Colonic mucosa (tissue), 4 donors: Measurements from ENCODE around the gene B4GAT1. TPM values are rescaled to one million over a fixed set of nuclear protein-coding genes. Genes with fewer than 3 reads are reported as not detected.

ENCODE experiments used
- DNase-seq: peaks from one replicate; pipeline ENCODE4 v3.0.0-alpha.2; 2020
- H3K27ac ChIP-seq: fragments of 200-600 bp; one replicate; pipeline ENCODE4 v1.8.0; 2021
- H3K27me3 ChIP-seq: fragments of 200-600 bp; one replicate; pipeline ENCODE4 v1.8.0; 2021
- H3K36me3 ChIP-seq: fragments of 200-600 bp; one replicate; pipeline ENCODE4 v1.8.0; 2021
- H3K4me1 ChIP-seq: fragments of 200-600 bp; one replicate; pipeline ENCODE4 v1.8.0; 2021; ENCODE audit warnings: mild to moderate bottlenecking
- H3K4me3 ChIP-seq: fragments of 200-600 bp; one replicate; pipeline ENCODE4 v1.8.0; 2021
- H3K9ac ChIP-seq, 2 donors: one replicate each; pipeline ENCODE4 v1.7.0; 2013; ENCODE audit warnings: control low read depth in 2 of 2, low read depth in 2 of 2, low read length in 2 of 2
- H3K9me3 ChIP-seq: fragments of 200-600 bp; one replicate; pipeline ENCODE4 v1.8.0; 2021
- CTCF ChIP-seq: fragments of 200-600 bp; IDR thresholded peaks from one replicate; pipeline ENCODE4 v1.8.0; 2022; ENCODE audit warnings: antibody characterized with exemption, mild to moderate bottlenecking
- intact Hi-C: fragments of 100-400 bp; cut with DNase I; formaldehyde crosslinking; loops from one replicate; pipeline ENCODE4 v1.14.1; 2022
- total RNA-seq, 2 donors: library from RNA; stranded (reverse); fragmentation: NEBNext Ultra II Directional in 1 of 2; extraction: Animal tissue kit (Norgen Biotek cat#: 25700) in 1 of 2; gene quantifications; one replicate each; pipeline ENCODE4 v1.2.1, GENCODE V29; 2021
- donor health status: healthy.
- donor health status: DM: no; HTN: no; CAD: no.
- donor health status: DM: no; HTN: no; CAD: no.

Gene B4GAT1
- total RNA-seq, 2 donors from 2014 or later, result 14.2 to 20.2 TPM

- no peak overlapping the region for H3K27ac ChIP-seq
- H3K9ac ChIP-seq, result no peak overlapping the region
- no peaks in the 10 kb centered on the region for H3K36me3 ChIP-seq
- peaks cover 5% of the 10 kb centered on the region for H3K4me1 ChIP-seq
- intact Hi-C loops, result no loop called here
- H3K9me3 ChIP-seq, result no peaks in the 10 kb centered on the region
- TF ChIP-seq CTCF, result no peak
- DNase-seq, result no peak
- no peak overlapping the region for H3K4me3 ChIP-seq
- no peaks in the 10 kb centered on the region for H3K27me3 ChIP-seq
Observed at GRCh38 chr11:66310324-66310723, 37.1 kb downstream of the B4GAT1 start.

GRCh38 chr11:66309475-66309874 is 38.0 kb downstream of the B4GAT1 start:
- intact Hi-C loops, result no loop called here
- Histone ChIP-seq H3K36me3 (no peaks in the 10 kb centered on the region), H3K9me3 (no peaks in the 10 kb centered on the region), H3K4me1 (peaks cover 5% of the 10 kb centered on the region), H3K27me3 (no peaks in the 10 kb centered on the region), H3K4me3 (no peak overlapping the region), H3K9ac (no peak overlapping the region), H3K27ac (no peak overlapping the region)
- no peak for DNase-seq
- TF ChIP-seq CTCF, result no peak

- H3K27ac ChIP-seq, result no peak overlapping the region
- DNase-seq, result no peak
- H3K9me3 ChIP-seq, result no peaks in the 10 kb centered on the region
- no peaks in the 10 kb centered on the region for H3K36me3 ChIP-seq
- no peaks in the 10 kb centered on the region for H3K27me3 ChIP-seq
- no peak overlapping the region for H3K4me3 ChIP-seq
- intact Hi-C loops, result no loop called here
- no peak overlapping the region for H3K9ac ChIP-seq
- no peak for TF ChIP-seq CTCF
- no peaks in the 10 kb centered on the region for H3K4me1 ChIP-seq
Observed at GRCh38 chr11:66302656-66303055, 44.8 kb downstream of the B4GAT1 start.

- no peak for DNase-seq
- TF ChIP-seq CTCF, result no peak
- H3K9me3 ChIP-seq, result no peaks in the 10 kb centered on the region
- no peaks in the 10 kb centered on the region for H3K36me3 ChIP-seq
- H3K27ac ChIP-seq, result no peak overlapping the region
- H3K9ac ChIP-seq, result no peak overlapping the region
- no peaks in the 10 kb centered on the region for H3K4me1 ChIP-seq
- H3K4me3 ChIP-seq, result no peak overlapping the region
- intact Hi-C loops, result no loop called here
- H3K27me3 ChIP-seq, result no peaks in the 10 kb centered on the region
Observed at GRCh38 chr11:66299186-66299585, 48.2 kb downstream of the B4GAT1 start.

GRCh38 chr11:66297610-66298009 is 49.8 kb downstream of the B4GAT1 start:
- H3K9ac ChIP-seq, result no peak overlapping the region
- no peak overlapping the region for H3K4me3 ChIP-seq
- no peaks in the 10 kb centered on the region for H3K36me3 ChIP-seq
- no peak overlapping the region for H3K27ac ChIP-seq
- no peaks in the 10 kb centered on the region for H3K9me3 ChIP-seq
- TF ChIP-seq CTCF, result no peak
- no peak for DNase-seq
- H3K4me1 ChIP-seq, result no peaks in the 10 kb centered on the region
- intact Hi-C loops, result no loop called here
- H3K27me3 ChIP-seq, result peaks cover under 1% of the 10 kb centered on the region

Other genes with a start within 250 kb of the B4GAT1 start
- gene KLC2, start 89.9 kb downstream of the B4GAT1 start, total RNA-seq, result 10 to 100 TPM; 19.9 to 35.7 TPM
- 100 to 1,000 TPM; 212 to 243 TPM for gene RAB1B, start 79.0 kb downstream of the B4GAT1 start, total RNA-seq
- under 1 TPM; 0.58 to 0.67 TPM for gene CNIH2, start 69.5 kb downstream of the B4GAT1 start, total RNA-seq
- gene YIF1A, start 58.5 kb downstream of the B4GAT1 start, total RNA-seq, result 100 to 1,000 TPM in 1 of 2 donors, 10 to 100 TPM in 1; 87.4 to 159 TPM
- gene TMEM151A, start 55.7 kb downstream of the B4GAT1 start, total RNA-seq, result under 1 TPM; 0.37 to 0.47 TPM
- gene CD248, start 30.6 kb downstream of the B4GAT1 start, total RNA-seq, result 1 to 10 TPM; 4.9 to 8.8 TPM
- gene RIN1, start 11.2 kb downstream of the B4GAT1 start, total RNA-seq, result 10 to 100 TPM; 11.6 to 20.0 TPM
- 10 to 100 TPM; 31.1 to 64.6 TPM for gene BRMS1, start 2.5 kb downstream of the B4GAT1 start, total RNA-seq
- 10 to 100 TPM; 20.2 to 28.3 TPM for gene SLC29A2, start 24.1 kb upstream of the B4GAT1 start, total RNA-seq
- under 1 TPM; 0.17 to 0.37 TPM for gene NPAS4, start 73.4 kb upstream of the B4GAT1 start, total RNA-seq
- 100 to 1,000 TPM in 1 of 2 donors, 10 to 100 TPM in 1; 55.6 to 122 TPM for gene MRPL11, start 91.2 kb upstream of the B4GAT1 start, total RNA-seq
- gene PELI3, start 119.3 kb upstream of the B4GAT1 start, total RNA-seq, result 1 to 10 TPM; 3.8 to 3.9 TPM
- 100 to 1,000 TPM in 1 of 2 donors, 10 to 100 TPM in 1; 70.3 to 124 TPM for gene DPP3, start 132.8 kb upstream of the B4GAT1 start, total RNA-seq
- gene BBS1, start 163.0 kb upstream of the B4GAT1 start, total RNA-seq, result 10 to 100 TPM; 16.8 to 25.8 TPM
- 10 to 100 TPM in 1 of 2 donors, 1 to 10 TPM in 1; 7.7 to 10.7 TPM for gene ZDHHC24, start 198.4 kb upstream of the B4GAT1 start, total RNA-seq
- under 1 TPM in 1 of 2 donors, not detected in 1; 0.11 TPM for gene ACTN3, start 199.3 kb upstream of the B4GAT1 start, total RNA-seq
- 10 to 100 TPM in 1 of 2 donors, 1 to 10 TPM in 1; 3.1 to 17.3 TPM for gene CTSF, start 221.0 kb upstream of the B4GAT1 start, total RNA-seq
- under 1 TPM; 0.53 to 0.62 TPM for gene CCDC87, start 245.4 kb upstream of the B4GAT1 start, total RNA-seq
- gene CCS, start 245.6 kb upstream of the B4GAT1 start, total RNA-seq, result 10 to 100 TPM; 31.2 to 41.4 TPM